ENCODE data around the gene CADM2. TPM values are rescaled to one million over a fixed set of nuclear protein-coding genes. Genes with fewer than 3 reads are reported as not detected.

CADM2 gene
- total RNA-seq, 1 experiment from 2014 or later = not detected

DNA sequence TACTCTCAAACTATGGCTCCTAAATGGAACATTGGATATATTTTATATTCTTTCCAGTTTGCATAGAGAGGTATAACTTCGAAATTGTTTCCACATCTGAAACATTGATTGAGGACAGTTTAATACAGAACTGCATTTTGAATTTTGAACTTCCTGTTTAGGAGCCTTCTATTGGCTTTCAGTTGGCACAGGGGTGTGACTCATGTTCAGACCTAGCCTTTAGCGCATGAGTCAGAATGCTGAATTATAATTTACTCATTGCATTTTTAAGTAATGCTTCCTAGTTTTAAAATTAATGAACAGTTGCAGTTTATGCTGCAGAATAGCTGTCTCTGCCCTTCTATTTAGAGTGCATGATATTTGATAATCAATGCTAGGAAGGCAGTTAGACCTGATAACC, 751.7 kb downstream of the CADM2 start:
- Mint-ChIP-seq H3K4me3 (ENCODE audit: unreplicated experiment) (no peak overlapping the region), H3K9me3 (ENCODE audit: unreplicated experiment) (no peaks in the 10 kb centered on the region), H3K4me1 (ENCODE audit: low read depth, unreplicated experiment) (no peaks in the 10 kb centered on the region), H3K27ac (ENCODE audit: unreplicated experiment) (no peak overlapping the region), H3K27me3 (ENCODE audit: insufficient read depth, unreplicated experiment) (no peaks in the 10 kb centered on the region), H3K36me3 (ENCODE audit: insufficient read depth, unreplicated experiment) (no peaks in the 10 kb centered on the region)
- H3K9me3 ChIP-seq = no peaks in the 10 kb centered on the region
- intact Hi-C loops (cut with micrococcal nuclease; ENCODE audit: unreplicated experiment) = no loop called here
- TF ChIP-seq, protein P1, sequence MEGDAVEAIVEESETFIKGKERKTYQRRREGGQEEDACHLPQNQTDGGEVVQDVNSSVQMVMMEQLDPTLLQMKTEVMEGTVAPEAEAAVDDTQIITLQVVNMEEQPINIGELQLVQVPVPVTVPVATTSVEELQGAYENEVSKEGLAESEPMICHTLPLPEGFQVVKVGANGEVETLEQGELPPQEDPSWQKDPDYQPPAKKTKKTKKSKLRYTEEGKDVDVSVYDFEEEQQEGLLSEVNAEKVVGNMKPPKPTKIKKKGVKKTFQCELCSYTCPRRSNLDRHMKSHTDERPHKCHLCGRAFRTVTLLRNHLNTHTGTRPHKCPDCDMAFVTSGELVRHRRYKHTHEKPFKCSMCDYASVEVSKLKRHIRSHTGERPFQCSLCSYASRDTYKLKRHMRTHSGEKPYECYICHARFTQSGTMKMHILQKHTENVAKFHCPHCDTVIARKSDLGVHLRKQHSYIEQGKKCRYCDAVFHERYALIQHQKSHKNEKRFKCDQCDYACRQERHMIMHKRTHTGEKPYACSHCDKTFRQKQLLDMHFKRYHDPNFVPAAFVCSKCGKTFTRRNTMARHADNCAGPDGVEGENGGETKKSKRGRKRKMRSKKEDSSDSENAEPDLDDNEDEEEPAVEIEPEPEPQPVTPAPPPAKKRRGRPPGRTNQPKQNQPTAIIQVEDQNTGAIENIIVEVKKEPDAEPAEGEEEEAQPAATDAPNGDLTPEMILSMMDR (IDR thresholded peaks at IDR 0.05; ENCODE audit: insufficient read depth in 1 of 2, low read depth in 1 of 2, low read length in 1 of 2, severe bottlenecking in 1 of 2, unreplicated experiment in 1 of 2) = no peak
- H3K27me3 ChIP-seq (replicated peaks; ENCODE audit: control insufficient read depth, insufficient read depth, low read length) = no peaks in the 10 kb centered on the region
- ChIA-PET CTCF (no interaction called here), POLR2A (no interaction called here)
- no peak for DNase-seq
- H3K36me3 ChIP-seq (ENCODE audit: control insufficient read depth, insufficient read depth, low read length) = no peaks in the 10 kb centered on the region
- H3K4me3 ChIP-seq (ENCODE audit: low read depth, low read length) = no peak overlapping the region
- no peaks in the 10 kb centered on the region for H3K4me1 ChIP-seq
- BruUV-seq (replicated peaks) = no TSS peak

GRCh38 chr3:85721409-85722145, 762.8 kb downstream of the CADM2 start:
- Mint-ChIP-seq H3K27me3 (ENCODE audit: insufficient read depth, unreplicated experiment) (no peaks in the 10 kb centered on the region), H3K36me3 (ENCODE audit: insufficient read depth, unreplicated experiment) (no peaks in the 10 kb centered on the region), H3K4me3 (ENCODE audit: unreplicated experiment) (no peak overlapping the region), H3K27ac (ENCODE audit: unreplicated experiment) (no peak overlapping the region), H3K4me1 (ENCODE audit: low read depth, unreplicated experiment) (peaks cover 6% of the 10 kb centered on the region), H3K9me3 (ENCODE audit: unreplicated experiment) (no peaks in the 10 kb centered on the region)
- Histone ChIP-seq H3K9me3 (0 out of 2 replicates have a peak, but pooled peaks cover 4% of the 10 kb centered on the region), H3K36me3 (ENCODE audit: control insufficient read depth, insufficient read depth, low read length) (no peaks in the 10 kb centered on the region), H3K27me3 (replicated peaks; ENCODE audit: control insufficient read depth, insufficient read depth, low read length) (no peaks in the 10 kb centered on the region), H3K4me3 (ENCODE audit: low read depth, low read length) (no peak overlapping the region), H3K4me1 (no peaks in the 10 kb centered on the region)
- ChIA-PET POLR2A (no interaction called here), CTCF (no interaction called here)
- BruUV-seq (replicated peaks) = no TSS peak
- intact Hi-C loops (cut with micrococcal nuclease; ENCODE audit: unreplicated experiment) = no loop called here
- no peak for DNase-seq
- TF ChIP-seq, protein P1 (IDR thresholded peaks at IDR 0.05; ENCODE audit: insufficient read depth in 1 of 2, low read depth in 1 of 2, low read length in 1 of 2, severe bottlenecking in 1 of 2, unreplicated experiment in 1 of 2) = no peak

DNA sequence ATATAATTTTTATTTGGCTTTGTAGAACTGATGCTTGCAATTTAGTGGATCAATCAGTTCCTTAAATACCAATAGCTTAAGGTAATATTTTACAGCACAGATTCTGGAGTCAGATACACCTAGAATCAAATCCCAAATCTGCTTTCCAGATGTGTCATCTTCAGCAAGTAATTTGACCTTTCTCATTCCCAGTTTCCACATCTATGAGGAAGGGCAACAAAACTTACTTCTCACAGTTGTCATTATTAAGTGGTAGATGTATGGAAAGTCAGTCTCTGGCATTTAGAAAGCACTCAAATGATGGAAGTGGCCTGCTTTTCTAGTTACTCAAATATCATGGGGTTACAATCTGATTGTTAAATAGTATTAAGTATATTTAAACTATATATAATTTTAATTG, 767.0 kb downstream of the CADM2 start:
- POLR2A ChIA-PET = no interaction called here
- H3K9me3 Mint-ChIP-seq (ENCODE audit: unreplicated experiment) = no peaks in the 10 kb centered on the region
- CTCF ChIA-PET = no interaction called here
- no peaks in the 10 kb centered on the region for H3K36me3 Mint-ChIP-seq (ENCODE audit: insufficient read depth, unreplicated experiment)
- H3K27me3 Mint-ChIP-seq (ENCODE audit: insufficient read depth, unreplicated experiment) = no peaks in the 10 kb centered on the region
- H3K27me3 ChIP-seq (replicated peaks; ENCODE audit: control insufficient read depth, insufficient read depth, low read length) = no peaks in the 10 kb centered on the region
- H3K4me1 ChIP-seq = no peaks in the 10 kb centered on the region
- TF ChIP-seq, protein P1 (IDR thresholded peaks at IDR 0.05; ENCODE audit: insufficient read depth in 1 of 2, low read depth in 1 of 2, low read length in 1 of 2, severe bottlenecking in 1 of 2, unreplicated experiment in 1 of 2) = no peak
- peaks cover 6% of the 10 kb centered on the region for H3K4me1 Mint-ChIP-seq (ENCODE audit: low read depth, unreplicated experiment)
- intact Hi-C loops (cut with micrococcal nuclease; ENCODE audit: unreplicated experiment) = no loop called here
- H3K4me3 ChIP-seq (ENCODE audit: low read depth, low read length) = no peak overlapping the region
- no TSS peak for BruUV-seq (replicated peaks)
- no peak overlapping the region for H3K4me3 Mint-ChIP-seq (ENCODE audit: unreplicated experiment)
- DNase-seq = no peak
- H3K36me3 ChIP-seq (ENCODE audit: control insufficient read depth, insufficient read depth, low read length) = no peaks in the 10 kb centered on the region
- H3K27ac Mint-ChIP-seq (ENCODE audit: unreplicated experiment) = no peak overlapping the region
- 0 out of 2 replicates have a peak, but pooled peaks cover 4% of the 10 kb centered on the region for H3K9me3 ChIP-seq

All from Caco-2 (cell line).